Measurements from ENCODE around the gene GPATCH11.

Gene GPATCH11

GRCh38 chr2:37083873-37084794 lies at the start of gene GPATCH11, which contains the start of gene HEATR5B:
GPATCH11 (plus strand) TSS chr2:37084518; CDS start chr2:37088382, 3,864 bp downstream.
HEATR5B (minus strand) TSS chr2:37084372; CDS start chr2:37083414, 958 bp downstream.
- DNase-seq, result peak; percentile 96

GRCh38 chr2:37037771-37038170 lies 46.5 kb upstream of the GPATCH11 start:
- DNase-seq, result no peak

GRCh38 chr2:37039580-37039979 lies 44.7 kb upstream of the GPATCH11 start:
- no peak for DNase-seq

GRCh38 chr2:37052600-37053332 lies 31.6 kb upstream of the GPATCH11 start:
- no peak for DNase-seq

- no peak for DNase-seq
These were observed 24.5 kb upstream of the GPATCH11 start for GRCh38 chr2:37059841-37060240.

- no peak for DNase-seq
These were observed 23.9 kb upstream of the GPATCH11 start for GRCh38 chr2:37060446-37060845.

- no peak for DNase-seq
These were observed 23.2 kb upstream of the GPATCH11 start for GRCh38 chr2:37061013-37061711.

- no peak for DNase-seq
These were observed 22.5 kb upstream of the GPATCH11 start for GRCh38 chr2:37061776-37062175.

GRCh38 chr2:37068686-37069085 lies 15.6 kb upstream of the GPATCH11 start:
- DNase-seq, result no peak

GRCh38 chr2:37070931-37071330 lies 13.4 kb upstream of the GPATCH11 start:
- DNase-seq, result no peak

- DNase-seq, result no peak
These were observed 4.1 kb upstream of the GPATCH11 start for GRCh38 chr2:37080266-37080665.

- peak; percentile 8 for DNase-seq
These were observed 3.6 kb upstream of the GPATCH11 start for GRCh38 chr2:37080689-37081088.

- DNase-seq, result no peak
These were observed 479 bp downstream of the GPATCH11 start for GRCh38 chr2:37084797-37085196.

- DNase-seq, result no peak
These were observed 1.4 kb downstream of the GPATCH11 start for GRCh38 chr2:37085731-37086147.

GRCh38 chr2:37090019-37090477 lies 5.7 kb downstream of the GPATCH11 start:
- DNase-seq, result no peak

- DNase-seq, result no peak
These were observed 7.6 kb downstream of the GPATCH11 start for GRCh38 chr2:37091873-37092272.

GRCh38 chr2:37096568-37096967 lies 12.2 kb downstream of the GPATCH11 start:
- no peak for DNase-seq

GRCh38 chr2:37098416-37099118 lies 14.2 kb downstream of the GPATCH11 start:
- DNase-seq, result no peak

GRCh38 chr2:37100054-37100453 lies 15.7 kb downstream of the GPATCH11 start:
- DNase-seq, result no peak

- DNase-seq, result no peak
These were observed 18.3 kb downstream of the GPATCH11 start for GRCh38 chr2:37102588-37102987.

GRCh38 chr2:37104178-37104577 lies 19.9 kb downstream of the GPATCH11 start:
- no peak for DNase-seq

GRCh38 chr2:37105150-37105549 lies 20.8 kb downstream of the GPATCH11 start:
- no peak for DNase-seq

All from CD4-positive, alpha-beta T cell treated with Interleukin-17A for 4 hours (primary cell).